ENCODE results near the gene RNASE11. TPM values are rescaled to one million over a fixed set of nuclear protein-coding genes. Genes with fewer than 3 reads are reported as not detected.

The RNASE11 gene
- total RNA-seq, 1 experiment from 2014 or later: not detected

DNA sequence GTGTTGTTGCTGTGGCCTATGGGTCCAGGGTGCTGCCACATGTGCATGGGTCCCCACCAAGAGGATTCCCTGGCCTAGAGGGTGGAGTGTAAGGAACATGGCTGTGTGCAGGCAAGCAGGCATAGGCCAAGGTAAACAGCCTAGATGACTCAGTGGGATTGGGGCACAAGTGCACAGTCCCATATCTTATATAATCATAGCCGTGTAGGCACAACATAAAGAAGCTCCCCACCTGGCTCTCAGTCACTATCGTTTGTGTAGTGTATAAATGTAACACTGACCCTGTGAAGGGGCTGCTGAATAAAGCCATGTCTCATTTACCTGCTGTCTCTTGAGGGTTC is 19.1 kb upstream of the RNASE11 start (continued):
- TF ChIP-seq, protein P1, sequence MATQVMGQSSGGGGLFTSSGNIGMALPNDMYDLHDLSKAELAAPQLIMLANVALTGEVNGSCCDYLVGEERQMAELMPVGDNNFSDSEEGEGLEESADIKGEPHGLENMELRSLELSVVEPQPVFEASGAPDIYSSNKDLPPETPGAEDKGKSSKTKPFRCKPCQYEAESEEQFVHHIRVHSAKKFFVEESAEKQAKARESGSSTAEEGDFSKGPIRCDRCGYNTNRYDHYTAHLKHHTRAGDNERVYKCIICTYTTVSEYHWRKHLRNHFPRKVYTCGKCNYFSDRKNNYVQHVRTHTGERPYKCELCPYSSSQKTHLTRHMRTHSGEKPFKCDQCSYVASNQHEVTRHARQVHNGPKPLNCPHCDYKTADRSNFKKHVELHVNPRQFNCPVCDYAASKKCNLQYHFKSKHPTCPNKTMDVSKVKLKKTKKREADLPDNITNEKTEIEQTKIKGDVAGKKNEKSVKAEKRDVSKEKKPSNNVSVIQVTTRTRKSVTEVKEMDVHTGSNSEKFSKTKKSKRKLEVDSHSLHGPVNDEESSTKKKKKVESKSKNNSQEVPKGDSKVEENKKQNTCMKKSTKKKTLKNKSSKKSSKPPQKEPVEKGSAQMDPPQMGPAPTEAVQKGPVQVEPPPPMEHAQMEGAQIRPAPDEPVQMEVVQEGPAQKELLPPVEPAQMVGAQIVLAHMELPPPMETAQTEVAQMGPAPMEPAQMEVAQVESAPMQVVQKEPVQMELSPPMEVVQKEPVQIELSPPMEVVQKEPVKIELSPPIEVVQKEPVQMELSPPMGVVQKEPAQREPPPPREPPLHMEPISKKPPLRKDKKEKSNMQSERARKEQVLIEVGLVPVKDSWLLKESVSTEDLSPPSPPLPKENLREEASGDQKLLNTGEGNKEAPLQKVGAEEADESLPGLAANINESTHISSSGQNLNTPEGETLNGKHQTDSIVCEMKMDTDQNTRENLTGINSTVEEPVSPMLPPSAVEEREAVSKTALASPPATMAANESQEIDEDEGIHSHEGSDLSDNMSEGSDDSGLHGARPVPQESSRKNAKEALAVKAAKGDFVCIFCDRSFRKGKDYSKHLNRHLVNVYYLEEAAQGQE (IDR thresholded peaks at IDR 0.05; ENCODE audit: low read depth): no peak
- TF ChIP-seq SP1 (IDR thresholded peaks at IDR 0.05; ENCODE audit: low read depth) (no peak), CEBPB (IDR thresholded peaks at IDR 0.05; ENCODE audit: low read depth) (no peak), ELF1 (IDR thresholded peaks at IDR 0.05; ENCODE audit: borderline replicate concordance, low read depth) (no peak), EZH2 (IDR thresholded peaks at IDR 0.05) (no peak), EZH2phosphoT487 (IDR thresholded peaks at IDR 0.05; ENCODE audit: borderline replicate concordance) (no peak), EGR1 (IDR thresholded peaks at IDR 0.05; ENCODE audit: low read depth) (no peak), RAD21 (IDR thresholded peaks at IDR 0.05; ENCODE audit: low read depth) (no peak), JUND (IDR thresholded peaks at IDR 0.05) (no peak)
- TF ChIP-seq, protein P2, sequence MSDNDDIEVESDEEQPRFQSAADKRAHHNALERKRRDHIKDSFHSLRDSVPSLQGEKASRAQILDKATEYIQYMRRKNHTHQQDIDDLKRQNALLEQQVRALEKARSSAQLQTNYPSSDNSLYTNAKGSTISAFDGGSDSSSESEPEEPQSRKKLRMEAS (IDR thresholded peaks at IDR 0.05): no peak

DNA sequence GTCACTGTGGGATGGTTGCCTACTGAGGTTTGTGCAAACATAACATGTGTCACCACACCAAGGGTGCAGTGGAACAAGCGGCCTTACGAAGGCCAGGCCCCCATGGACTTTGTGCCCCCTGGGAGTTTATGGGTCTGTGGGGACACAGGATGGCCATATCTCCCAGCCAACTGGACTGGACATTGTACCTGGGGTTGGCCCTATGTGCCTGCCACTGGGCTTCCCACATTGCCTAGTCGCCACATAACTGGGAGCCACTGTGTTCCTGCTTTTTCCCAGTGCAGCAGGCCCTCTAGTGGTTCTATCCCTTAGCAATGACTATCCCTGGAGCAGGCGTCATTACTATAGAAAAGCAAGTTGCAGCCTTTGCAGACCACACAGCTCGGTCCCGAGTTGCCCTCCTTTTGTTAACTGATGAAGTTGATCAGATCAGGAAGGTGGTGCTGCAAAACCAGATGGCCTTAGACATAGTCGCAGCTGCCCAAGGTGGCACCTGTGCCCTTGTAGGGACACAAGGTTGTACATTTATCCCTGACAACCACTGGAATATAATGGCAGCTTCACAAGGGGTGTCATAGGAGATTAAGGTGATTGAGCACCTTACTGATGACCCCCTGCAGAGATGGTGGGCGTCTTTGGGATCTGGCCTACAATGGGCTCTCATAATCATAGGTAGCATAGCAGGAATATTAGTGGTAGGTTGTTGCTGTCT is 18.5 kb upstream of the RNASE11 start:
- CTCF ChIA-PET: interaction anchor here (0.7 to 5.6 kb wide), 9 partner anchors 24 to 359 kb away, joined by 3 to 32 read pairs (median 3); partner anchors contain the start of genes APEX1, OSGEP and PARP2
- TF ChIP-seq, protein P3, sequence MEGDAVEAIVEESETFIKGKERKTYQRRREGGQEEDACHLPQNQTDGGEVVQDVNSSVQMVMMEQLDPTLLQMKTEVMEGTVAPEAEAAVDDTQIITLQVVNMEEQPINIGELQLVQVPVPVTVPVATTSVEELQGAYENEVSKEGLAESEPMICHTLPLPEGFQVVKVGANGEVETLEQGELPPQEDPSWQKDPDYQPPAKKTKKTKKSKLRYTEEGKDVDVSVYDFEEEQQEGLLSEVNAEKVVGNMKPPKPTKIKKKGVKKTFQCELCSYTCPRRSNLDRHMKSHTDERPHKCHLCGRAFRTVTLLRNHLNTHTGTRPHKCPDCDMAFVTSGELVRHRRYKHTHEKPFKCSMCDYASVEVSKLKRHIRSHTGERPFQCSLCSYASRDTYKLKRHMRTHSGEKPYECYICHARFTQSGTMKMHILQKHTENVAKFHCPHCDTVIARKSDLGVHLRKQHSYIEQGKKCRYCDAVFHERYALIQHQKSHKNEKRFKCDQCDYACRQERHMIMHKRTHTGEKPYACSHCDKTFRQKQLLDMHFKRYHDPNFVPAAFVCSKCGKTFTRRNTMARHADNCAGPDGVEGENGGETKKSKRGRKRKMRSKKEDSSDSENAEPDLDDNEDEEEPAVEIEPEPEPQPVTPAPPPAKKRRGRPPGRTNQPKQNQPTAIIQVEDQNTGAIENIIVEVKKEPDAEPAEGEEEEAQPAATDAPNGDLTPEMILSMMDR (IDR thresholded peaks at IDR 0.05 in 2 of 3, conservative IDR thresholded peaks at IDR 0.05 in 1 of 3; ENCODE audit: borderline replicate concordance in 1 of 3, insufficient read depth in 1 of 3, low read depth in 2 of 3, low read length in 2 of 3): peak; percentile 61 to 79 (median 76); a peak in 5 of 6 replicates
- TF ChIP-seq ELF1 (IDR thresholded peaks at IDR 0.05; ENCODE audit: borderline replicate concordance, low read depth) (no peak), SP1 (IDR thresholded peaks at IDR 0.05; ENCODE audit: low read depth) (no peak), SIN3A (IDR thresholded peaks at IDR 0.05; ENCODE audit: low read depth) (no peak), CBX3 (IDR thresholded peaks at IDR 0.05; ENCODE audit: low read depth) (peak; percentile 36; the same call in 1 of the 2 replicates), POLR2A (IDR thresholded peaks at IDR 0.05; ENCODE audit: borderline replicate concordance, extremely low read depth, insufficient read depth, insufficient read length) (no peak), YY1 (IDR thresholded peaks at IDR 0.05; ENCODE audit: extremely low read depth, insufficient replicate concordance, low read depth, low read length) (no peak), EZH2 (IDR thresholded peaks at IDR 0.05) (no peak), TCF7L2 (IDR thresholded peaks at IDR 0.05; ENCODE audit: borderline replicate concordance, extremely low read depth, insufficient read depth, insufficient read length) (no peak), RAD21 (IDR thresholded peaks at IDR 0.05; ENCODE audit: low read depth) (peak; percentile 84), FOSL1 (IDR thresholded peaks at IDR 0.05; ENCODE audit: low read depth) (no peak)

More for the DNA sequence above, 18.5 kb upstream of the RNASE11 start:
- H3K27me3 ChIP-seq (ENCODE audit: insufficient read depth, low read length): no peaks in the 10 kb centered on the region
- BruUV-seq (replicated peaks): no TSS peak
- peaks cover 0 to 14% of the 10 kb centered on the region in 2 experiments; a peak in 3 of 4 replicates for H3K4me1 ChIP-seq (ENCODE audit: control insufficient read depth in 1 of 2, insufficient read depth in 2 of 2, low read length in 2 of 2)
- H3K9ac ChIP-seq (ENCODE audit: low read length): no peak overlapping the region
- ATAC-seq (peak; percentile 63), DNase-seq (ENCODE audit: low read depth, low spot score) (no peak)
- H2AFZ ChIP-seq (ENCODE audit: low read depth, low read length, poor library complexity, severe bottlenecking): no peak overlapping the region
- H3K4me3 ChIP-seq (replicated peaks in 1 of 2; ENCODE audit: low read depth in 1 of 2, low read length in 2 of 2): no peak overlapping the region
- intact Hi-C loops (cut with micrococcal nuclease): loop anchor here (1.0 to 5.0 kb wide), 4 partner anchors 119 to 279 kb away; partner anchors contain the start of gene PNP
- H3K79me2 ChIP-seq (ENCODE audit: insufficient read depth, low read length): no peaks in the 10 kb centered on the region
- H3K4me2 ChIP-seq (ENCODE audit: low read length): peak overlapping the region; percentile 32; the same call in 1 of the 2 replicates
- H3K9me2 ChIP-seq (ENCODE audit: insufficient read depth): no peaks in the 10 kb centered on the region
- POLR2A ChIA-PET: interaction anchor here (1.2 to 1.9 kb wide), 3 partner anchors 137 to 263 kb away, joined by 3 to 4 read pairs (median 4); partner anchors contain the start of gene PARP2
- H3K9me3 ChIP-seq (ENCODE audit: control insufficient read depth in 1 of 2, insufficient read depth in 1 of 2, low read depth in 1 of 2, low read length in 2 of 2): no peaks in the 10 kb centered on the region
- no peaks in the 10 kb centered on the region for H4K20me1 ChIP-seq (ENCODE audit: insufficient read depth)
- RAD21 ChIA-PET (ENCODE audit: low non-redundant PET in 1 of 2, low total read pairs in 2 of 2, uncharacterized antibody in 2 of 2, unreplicated experiment in 2 of 2): interaction anchor here in 1 of 2 experiments (0.9 kb wide), 1 partner anchor 191 kb away, joined by 3 read pairs; no protein-coding TSS in a partner anchor
- H3K27ac ChIP-seq (ENCODE audit: low read depth, low read length): no peak overlapping the region
- H3K36me3 ChIP-seq (ENCODE audit: control insufficient read depth in 1 of 2, insufficient read depth in 2 of 2, low read length in 2 of 2): no peaks in the 10 kb centered on the region
